ENCODE data around the gene B9D1. TPM values are rescaled to one million over a fixed set of nuclear protein-coding genes. Genes with fewer than 3 reads are reported as not detected.

B9D1 gene
- total RNA-seq, 2 experiments from 2014 or later: 1.1 to 2.6 TPM

DNA sequence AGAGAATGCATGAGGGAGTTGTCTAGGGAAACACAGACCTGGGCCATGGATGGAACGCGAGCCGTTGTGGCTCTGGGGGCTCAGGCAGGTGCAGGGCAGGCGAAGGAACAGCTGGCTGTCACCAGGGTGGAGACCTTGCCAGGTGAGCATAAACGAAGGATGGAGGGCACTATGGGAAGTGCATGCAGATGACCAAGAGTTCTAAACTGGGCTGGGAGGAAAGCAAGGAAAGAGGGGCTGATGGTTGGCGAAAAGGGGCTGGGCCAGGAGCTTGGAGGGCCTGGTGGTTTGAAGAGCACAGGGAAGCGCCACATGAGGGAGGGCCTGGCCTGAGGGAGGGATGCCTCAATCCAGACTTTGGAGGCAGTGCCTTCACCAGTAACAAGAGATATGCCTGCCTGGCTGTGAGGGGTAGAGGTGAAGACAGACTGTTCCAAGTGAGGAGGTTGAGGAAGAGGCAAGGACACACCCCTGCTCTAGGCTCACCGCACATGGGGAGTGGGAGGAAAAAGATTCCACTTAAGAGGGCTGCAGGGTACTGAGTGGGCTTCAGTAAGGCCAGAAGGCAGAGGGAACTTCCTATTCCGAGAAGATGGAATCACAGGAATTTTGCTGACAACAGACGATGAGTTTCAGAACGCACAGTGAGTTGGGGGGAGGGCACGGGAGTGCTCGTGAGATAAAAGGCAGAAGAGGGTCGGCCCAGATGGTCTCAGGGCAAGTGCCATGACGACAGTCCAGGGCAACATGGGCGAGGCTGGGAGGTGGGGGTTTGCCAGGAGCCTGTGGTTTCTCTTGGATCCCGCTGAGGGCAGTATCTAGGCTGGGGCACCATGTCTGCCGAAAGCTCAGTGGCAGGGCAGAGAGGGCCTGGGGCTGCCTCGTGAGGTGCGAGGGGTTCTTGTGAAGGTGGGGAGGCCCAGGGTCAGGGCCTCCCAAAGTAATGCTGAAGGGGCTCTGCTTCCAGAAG is 20.6 kb downstream of the B9D1 start:
- Mint-ChIP-seq H3K9me3 (ENCODE audit: low read depth) (no peaks in the 10 kb centered on the region), H3K27me3 (peaks cover 2% of the 10 kb centered on the region), H3K27ac (no peak overlapping the region), H3K4me3 (no peak overlapping the region), H3K4me1 (no peaks in the 10 kb centered on the region), H3K36me3 (no peaks in the 10 kb centered on the region)
- ATAC-seq: no peak
- no peak for DNase-seq
- CTCF ChIA-PET: no interaction called here

DNA sequence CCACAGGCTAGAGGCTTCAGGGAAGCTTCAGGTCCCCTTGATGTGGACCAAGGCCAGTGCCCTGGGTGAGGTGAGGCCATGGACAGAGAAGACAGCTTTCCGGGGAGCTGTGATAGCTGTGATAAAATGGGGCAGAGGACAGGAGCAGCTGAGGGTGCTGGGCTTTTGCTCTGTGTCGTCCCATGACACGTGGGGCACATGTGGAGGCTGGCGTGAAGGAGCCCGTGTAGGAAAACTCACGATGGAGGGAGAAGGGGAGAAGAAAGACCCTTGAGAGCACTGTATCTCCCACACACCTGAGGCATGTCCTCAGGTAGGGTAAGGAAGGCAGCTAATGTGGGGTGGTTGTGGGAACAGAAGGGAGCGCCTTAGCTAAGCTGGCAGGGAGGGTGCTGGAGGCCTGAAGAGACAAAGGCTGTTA is 21.3 kb downstream of the B9D1 start:
- Mint-ChIP-seq H3K27me3 (peaks cover 2% of the 10 kb centered on the region), H3K4me3 (no peak overlapping the region), H3K9me3 (ENCODE audit: low read depth) (no peaks in the 10 kb centered on the region), H3K36me3 (no peaks in the 10 kb centered on the region), H3K4me1 (no peaks in the 10 kb centered on the region), H3K27ac (no peak overlapping the region)
- ATAC-seq (no peak), DNase-seq (no peak)
- CTCF ChIA-PET: no interaction called here

DNA sequence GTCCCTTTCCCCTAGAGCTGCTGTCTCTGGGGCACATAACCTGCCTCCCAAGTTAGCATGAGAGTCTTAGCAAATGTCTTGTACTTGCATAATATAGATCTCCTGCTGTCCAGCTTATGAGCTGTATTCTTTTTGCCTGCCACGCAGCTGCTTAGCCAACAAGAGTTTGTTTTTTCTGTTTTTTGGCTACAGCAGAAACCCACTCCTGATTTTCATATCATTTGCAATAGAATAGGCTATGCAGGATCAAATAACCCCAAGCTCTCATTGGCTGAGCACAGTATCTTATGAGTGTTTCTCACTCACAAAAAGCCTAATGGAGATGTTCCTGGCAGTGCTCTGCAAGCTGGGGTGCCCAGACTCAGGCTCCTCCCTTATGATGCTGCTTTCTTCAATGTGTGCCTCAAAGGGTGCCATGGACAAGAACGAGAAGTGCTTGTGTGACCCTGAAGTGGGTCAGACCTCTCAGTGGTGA is 23.1 kb downstream of the B9D1 start:
- no peak for ATAC-seq
- no peaks in the 10 kb centered on the region for H3K4me1 Mint-ChIP-seq
- no peak overlapping the region for H3K4me3 Mint-ChIP-seq
- H3K27me3 Mint-ChIP-seq: peaks cover 2% of the 10 kb centered on the region
- no peak overlapping the region for H3K27ac Mint-ChIP-seq
- H3K9me3 Mint-ChIP-seq (ENCODE audit: low read depth): no peaks in the 10 kb centered on the region
- CTCF ChIA-PET: interaction anchor here (0.9 to 1.2 kb wide), 3 partner anchors 41 to 405 kb away, joined by 3 read pairs; no protein-coding TSS in a partner anchor
- no peaks in the 10 kb centered on the region for H3K36me3 Mint-ChIP-seq
- no peak for DNase-seq

DNA sequence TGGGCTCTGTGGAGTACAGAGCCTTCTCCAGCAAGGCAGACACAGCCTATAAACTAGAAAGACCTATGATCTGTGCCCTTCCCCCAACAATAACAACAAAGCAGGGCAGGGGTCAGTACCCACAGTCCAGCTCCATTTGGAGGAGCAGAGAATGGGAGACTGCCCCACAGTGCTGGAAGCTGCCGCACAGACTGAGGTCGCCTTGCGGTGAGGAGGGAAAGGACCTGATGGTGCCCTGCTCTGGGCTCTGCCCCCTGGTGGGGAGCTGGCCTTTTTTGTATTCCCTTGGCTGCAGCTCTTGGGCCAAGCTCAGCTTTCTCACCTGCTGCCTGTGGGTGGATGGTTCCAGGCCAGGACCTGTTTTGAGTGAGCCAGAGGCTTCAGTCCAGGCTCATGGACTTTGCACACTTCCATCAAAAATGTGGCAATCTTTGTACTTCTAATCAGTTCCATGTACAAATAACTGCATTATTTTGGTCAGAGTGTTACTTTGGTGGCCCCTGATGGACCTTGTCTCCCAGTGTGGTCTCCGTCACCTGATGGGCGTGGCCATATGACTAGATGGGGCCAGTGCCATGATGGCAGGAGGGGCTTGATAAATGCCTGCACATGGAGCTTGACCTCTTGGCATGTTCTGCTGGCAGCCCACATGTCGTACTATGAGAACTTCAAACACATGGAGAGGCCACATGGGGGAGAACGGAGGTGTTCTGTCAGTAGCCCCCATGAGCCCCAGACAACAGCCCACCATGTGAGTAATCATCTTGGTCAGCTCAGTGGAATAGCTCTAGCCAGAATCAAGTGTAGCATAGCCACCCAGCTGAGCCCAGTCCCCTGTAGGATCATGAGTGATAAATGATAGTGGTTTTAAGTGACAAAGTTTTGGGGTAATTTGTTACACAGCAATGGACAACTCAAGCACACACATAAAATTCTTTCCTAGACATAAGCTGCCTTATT is 24.2 kb downstream of the B9D1 start:
- Mint-ChIP-seq H3K36me3 (no peaks in the 10 kb centered on the region), H3K27ac (no peak overlapping the region), H3K27me3 (peaks cover 2% of the 10 kb centered on the region), H3K9me3 (ENCODE audit: low read depth) (no peaks in the 10 kb centered on the region), H3K4me3 (no peak overlapping the region), H3K4me1 (no peaks in the 10 kb centered on the region)
- DNase-seq (peak; percentile 76), ATAC-seq (peak; percentile 85)
- CTCF ChIA-PET: interaction anchor here (0.6 to 1.5 kb wide), 8 partner anchors 12 to 109 kb away, joined by 3 to 6 read pairs (median 4); no protein-coding TSS in a partner anchor

DNA sequence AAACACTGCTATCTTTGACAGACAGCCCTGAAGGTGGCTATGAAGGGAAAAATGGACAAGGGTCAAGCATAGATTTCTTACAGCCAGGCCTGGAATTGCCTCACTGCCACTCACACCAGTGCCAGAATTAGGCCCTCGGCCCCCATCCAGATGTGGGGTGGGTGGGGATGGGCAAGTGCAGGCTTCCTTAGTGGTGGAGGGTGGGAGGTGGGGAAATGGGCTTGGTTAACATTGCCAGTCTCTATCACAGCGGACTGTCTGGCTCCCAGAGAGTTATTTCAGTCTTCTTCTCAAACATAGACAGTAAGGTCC is 24.9 kb downstream of the B9D1 start:
- Mint-ChIP-seq H3K27ac (no peak overlapping the region), H3K9me3 (ENCODE audit: low read depth) (no peaks in the 10 kb centered on the region), H3K4me3 (no peak overlapping the region), H3K4me1 (peaks cover 2% of the 10 kb centered on the region), H3K27me3 (peaks cover 2% of the 10 kb centered on the region), H3K36me3 (no peaks in the 10 kb centered on the region)
- ATAC-seq: no peak
- CTCF ChIA-PET: interaction anchor here (0.8 to 1.5 kb wide), 3 partner anchors 13 to 32 kb away, joined by 4 to 6 read pairs (median 5); no protein-coding TSS in a partner anchor
- no peak for DNase-seq

DNA sequence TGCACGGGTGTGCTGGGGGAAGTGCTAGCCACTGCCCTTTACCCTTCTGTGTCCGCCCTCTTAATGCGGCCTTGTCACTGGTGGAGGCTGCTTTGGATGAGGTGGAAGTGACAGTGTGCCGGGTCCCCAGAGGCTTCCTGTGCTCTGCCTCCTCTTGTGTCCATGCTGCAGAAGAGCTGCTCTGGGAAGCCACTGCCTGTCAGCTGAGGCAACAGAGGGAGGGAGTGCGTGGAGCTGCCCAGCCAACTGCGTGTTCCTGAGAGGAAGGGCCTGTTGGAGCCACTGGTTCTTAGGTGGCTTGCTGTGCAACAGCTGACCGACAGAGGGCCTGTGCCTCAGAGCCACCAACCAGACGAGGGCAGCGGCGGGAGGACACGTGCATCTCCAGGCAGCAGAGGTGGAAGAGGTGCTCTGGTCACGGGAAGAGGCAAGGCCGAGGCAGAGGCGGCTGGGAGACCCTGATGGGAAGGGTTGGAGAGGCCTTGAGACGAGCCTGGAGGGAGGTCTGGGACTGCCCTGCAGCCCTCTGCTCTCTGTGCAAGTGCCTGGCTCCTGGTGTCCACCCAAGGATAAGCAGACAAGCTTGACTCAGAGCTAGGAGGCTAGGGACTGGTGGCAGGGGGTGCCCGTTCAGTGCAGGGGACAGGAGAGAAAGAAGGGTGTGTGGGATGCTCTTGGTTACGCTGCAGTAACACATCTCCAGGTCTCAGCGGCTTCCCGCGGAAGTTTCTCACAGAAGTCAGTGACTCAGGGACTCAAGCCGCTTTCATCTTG is 25.4 kb downstream of the B9D1 start:
- Mint-ChIP-seq H3K9me3 (ENCODE audit: low read depth) (no peaks in the 10 kb centered on the region), H3K4me1 (peaks cover 5% of the 10 kb centered on the region), H3K27me3 (peaks cover 2% of the 10 kb centered on the region), H3K36me3 (no peaks in the 10 kb centered on the region), H3K27ac (no peak overlapping the region), H3K4me3 (no peak overlapping the region)
- no peak for ATAC-seq
- no peak for DNase-seq
- CTCF ChIA-PET: interaction anchor here (1.3 kb wide), 1 partner anchor 20 kb away, joined by 6 read pairs; no protein-coding TSS in a partner anchor

DNA sequence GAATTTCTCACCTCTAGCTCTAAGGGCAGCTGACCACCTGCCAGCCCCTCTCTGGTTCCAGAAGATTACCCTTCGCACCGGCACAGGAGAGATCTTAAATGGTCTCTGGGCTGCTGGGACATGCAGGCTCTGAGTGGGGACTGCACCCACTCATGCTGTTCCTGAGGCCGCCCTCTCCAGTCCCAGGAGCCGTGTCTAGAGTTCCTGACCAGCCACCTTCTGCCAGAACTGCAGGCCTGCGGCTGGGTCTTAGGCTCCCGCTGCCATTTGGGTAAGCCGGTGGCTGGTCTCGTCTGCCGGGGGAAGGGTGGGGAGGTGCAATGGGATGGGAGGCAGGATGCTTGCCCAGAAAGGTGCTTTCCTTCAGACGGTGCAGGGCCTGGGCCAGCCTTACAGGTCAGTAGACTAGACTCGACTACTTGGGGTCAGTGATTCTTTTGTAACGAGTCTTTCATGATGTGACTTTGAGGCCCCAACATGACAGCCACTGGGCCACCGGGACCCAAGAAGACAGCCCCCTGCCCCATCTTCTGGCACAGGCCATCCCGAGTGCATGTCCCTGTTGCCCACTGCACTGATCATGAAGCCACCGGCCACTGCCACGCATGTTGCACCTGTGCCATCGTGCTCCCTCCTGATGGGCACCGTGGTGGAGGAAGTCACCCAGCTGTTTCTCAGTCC is 26.4 kb downstream of the B9D1 start:
- CTCF ChIA-PET: no interaction called here
- Mint-ChIP-seq H3K4me3 (no peak overlapping the region), H3K27me3 (no peaks in the 10 kb centered on the region), H3K9me3 (ENCODE audit: low read depth) (no peaks in the 10 kb centered on the region), H3K4me1 (peaks cover 5% of the 10 kb centered on the region), H3K36me3 (no peaks in the 10 kb centered on the region), H3K27ac (no peak overlapping the region)
- no peak for ATAC-seq
- DNase-seq: no peak

DNA sequence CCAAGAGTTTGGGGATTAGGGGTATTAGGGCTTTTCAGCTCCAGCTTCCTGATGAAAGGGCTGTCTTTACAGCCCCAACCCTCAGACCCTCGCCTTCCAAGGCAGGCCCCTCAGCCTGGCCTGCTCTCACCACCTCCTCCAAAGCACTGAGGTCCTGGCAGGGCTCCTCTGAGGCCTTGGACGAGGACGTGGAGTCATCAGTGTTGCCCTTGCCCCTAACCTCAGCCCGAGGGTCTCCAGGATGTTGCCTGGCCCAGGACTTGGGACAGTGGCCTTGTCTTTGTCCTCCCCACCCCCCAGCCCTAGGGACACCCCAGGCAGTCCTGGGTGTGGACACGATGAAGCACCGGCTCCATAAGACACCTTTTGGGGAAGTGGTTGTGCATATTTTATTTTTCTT is 28.2 kb downstream of the B9D1 start:
- no peak overlapping the region for H3K27ac Mint-ChIP-seq
- CTCF ChIA-PET: no interaction called here

DNA sequence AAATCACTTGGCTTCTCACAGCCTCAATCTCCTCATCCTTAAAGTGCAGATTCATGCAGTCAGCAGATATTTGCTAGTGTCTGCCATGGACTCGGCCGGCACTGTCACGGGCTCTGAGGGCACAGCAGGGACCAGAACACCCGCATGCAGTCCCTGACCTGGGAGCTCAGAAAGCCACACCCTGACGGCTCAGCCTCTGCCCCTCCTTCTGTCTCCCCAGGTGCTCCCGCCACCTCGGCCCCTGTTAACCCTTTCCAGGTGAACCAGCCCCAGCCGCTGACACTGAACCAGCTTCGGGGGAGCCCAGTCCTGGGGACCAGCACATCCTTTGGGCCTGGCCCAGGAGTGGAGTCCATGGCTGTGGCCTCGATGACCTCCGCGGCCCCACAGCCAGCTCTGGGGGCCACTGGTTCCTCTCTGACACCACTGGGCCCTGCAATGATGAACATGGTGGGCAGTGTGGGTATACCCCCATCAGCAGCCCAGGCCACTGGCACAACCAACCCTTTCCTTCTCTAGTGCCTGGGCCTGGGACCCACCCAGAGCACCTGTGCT is 28.7 kb downstream of the B9D1 start:
- no peaks in the 10 kb centered on the region for H3K27me3 Mint-ChIP-seq
- H3K36me3 Mint-ChIP-seq: no peaks in the 10 kb centered on the region
- no peaks in the 10 kb centered on the region for H3K9me3 Mint-ChIP-seq (ENCODE audit: low read depth)
- ATAC-seq (no peak), DNase-seq (no peak)
- peaks cover 5% of the 10 kb centered on the region for H3K4me1 Mint-ChIP-seq
- CTCF ChIA-PET: interaction anchor here (1.0 kb wide), 1 partner anchor 25 kb away, joined by 3 read pairs; no protein-coding TSS in a partner anchor
- H3K27ac Mint-ChIP-seq: no peak overlapping the region
- H3K4me3 Mint-ChIP-seq: no peak overlapping the region

More for the DNA sequence above, 28.2 kb downstream of the B9D1 start:
- Mint-ChIP-seq H3K27me3 (no peaks in the 10 kb centered on the region), H3K4me1 (peaks cover 5% of the 10 kb centered on the region), H3K9me3 (ENCODE audit: low read depth) (no peaks in the 10 kb centered on the region), H3K36me3 (no peaks in the 10 kb centered on the region), H3K4me3 (no peak overlapping the region)
- DNase-seq: no peak
- ATAC-seq: no peak

DNA sequence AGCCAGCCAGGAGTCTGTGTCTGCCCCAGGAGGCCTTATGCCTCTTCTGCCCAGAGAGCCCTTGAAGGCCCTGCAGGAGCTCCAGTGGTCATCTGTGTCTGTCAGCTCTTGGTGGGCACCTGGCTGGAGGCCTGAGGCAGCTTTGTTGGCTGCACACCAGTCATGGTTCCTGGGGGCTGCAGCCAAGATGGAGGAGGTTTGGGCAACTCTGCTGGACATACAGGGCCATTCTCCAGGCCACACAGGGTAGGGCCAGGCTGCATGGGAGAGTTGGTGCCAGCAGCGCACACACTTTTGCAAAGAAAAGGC is 29.4 kb downstream of the B9D1 start:
- DNase-seq (no peak), ATAC-seq (no peak)
- Mint-ChIP-seq H3K36me3 (no peaks in the 10 kb centered on the region), H3K4me1 (peaks cover 5% of the 10 kb centered on the region), H3K27ac (no peak overlapping the region), H3K9me3 (ENCODE audit: low read depth) (no peaks in the 10 kb centered on the region), H3K4me3 (no peak overlapping the region), H3K27me3 (no peaks in the 10 kb centered on the region)
- CTCF ChIA-PET: interaction anchor here (0.8 to 1.0 kb wide), 2 partner anchors 24 to 30 kb away, joined by 3 read pairs; partner anchors contain the start of gene B9D1

DNA sequence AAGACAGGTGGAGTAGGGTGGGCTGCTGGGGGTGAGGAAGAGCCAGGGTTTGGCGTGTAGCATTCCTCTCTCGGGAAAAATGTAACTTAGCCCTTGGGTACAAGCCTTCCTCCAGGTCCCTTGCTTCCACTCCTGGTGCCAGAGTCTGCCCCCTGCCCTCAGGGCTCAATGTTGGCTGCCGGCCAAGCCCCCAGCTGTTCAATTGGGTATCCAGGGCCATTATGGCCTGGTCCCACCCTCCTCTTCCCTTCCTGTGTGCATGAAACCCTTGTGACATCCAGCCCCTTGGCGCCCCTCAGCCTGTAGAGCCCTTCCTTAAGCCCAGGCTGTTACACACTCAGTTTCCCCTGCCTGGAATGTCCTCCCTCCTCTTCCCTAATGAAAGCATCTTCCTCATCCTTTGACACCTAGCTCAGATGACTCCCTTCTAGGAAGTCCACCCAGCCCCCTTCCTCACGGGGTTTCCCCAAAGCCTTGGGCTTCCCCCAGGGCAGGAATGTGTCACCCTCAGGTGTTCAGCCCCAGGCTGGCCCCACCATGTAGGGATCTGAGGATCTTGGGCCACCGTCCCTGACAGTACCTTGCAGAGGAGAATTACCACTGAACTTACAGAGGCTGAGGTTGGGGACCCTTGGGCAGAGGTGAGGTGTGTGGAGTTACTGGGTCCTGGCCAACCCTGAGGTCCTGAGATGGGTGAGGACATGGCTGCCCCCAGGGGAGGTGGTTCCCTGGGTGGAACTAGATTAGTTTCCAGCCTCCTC is 30.0 kb downstream of the B9D1 start:
- peaks cover 5% of the 10 kb centered on the region for H3K4me1 Mint-ChIP-seq

More for the DNA sequence above, 30.0 kb downstream of the B9D1 start:
- Mint-ChIP-seq H3K27ac (no peak overlapping the region), H3K4me3 (no peak overlapping the region), H3K9me3 (ENCODE audit: low read depth) (no peaks in the 10 kb centered on the region), H3K27me3 (no peaks in the 10 kb centered on the region), H3K36me3 (no peaks in the 10 kb centered on the region)
- ATAC-seq (no peak), DNase-seq (no peak)
- CTCF ChIA-PET: interaction anchor here (0.8 to 1.0 kb wide), 2 partner anchors 24 to 30 kb away, joined by 3 read pairs; partner anchors contain the start of gene B9D1
